Measurements from ENCODE around the gene TMEM116.

- no peak; the same call in 1 of the 2 replicates for TF ChIP-seq CTCF (conservative IDR thresholded peaks at IDR 0.05; ENCODE audit: low read length)
- TF ChIP-seq EZH2phosphoT487 (IDR thresholded peaks at IDR 0.05; ENCODE audit: borderline replicate concordance): no peak
These were observed 108.5 kb downstream of the TMEM116 start for GRCh38 chr12:111904446-111904975.
